Mesenchymal stem cell (in vitro differentiated cells and primary cell): ENCODE data around the gene KSR1.

ENCODE experiments used
- DNase-seq: peaks from one replicate; pipeline ENCODE4 v3.0.0-alpha.2; 2013
- H2AFZ ChIP-seq: one replicate; pipeline ENCODE4 v1.6.1; 2013; ENCODE audit warnings: low read depth, mild to moderate bottlenecking, control low read depth, inconsistent platforms, low read length, moderate library complexity
- H2AK5ac ChIP-seq: 2 replicates; pipeline ENCODE4 v1.6.1; 2013; ENCODE audit warnings: low read length, moderate library complexity, mild to moderate bottlenecking, inconsistent platforms; ENCODE audit not compliant: severe bottlenecking
- H2BK120ac ChIP-seq: one replicate; pipeline ENCODE4 v1.6.1; 2013; ENCODE audit warnings: low read depth, mild to moderate bottlenecking, inconsistent platforms, low read length, moderate library complexity
- H2BK12ac ChIP-seq, 2 experiments: one replicate each; pipeline ENCODE4 v1.6.1; 2013; ENCODE audit warnings: inconsistent platforms in 2 of 2, low read length in 2 of 2, mild to moderate bottlenecking in 2 of 2, moderate library complexity in 2 of 2, control low read depth in 1 of 2
- H2BK15ac ChIP-seq: one replicate; pipeline ENCODE4 v1.6.1; 2013; ENCODE audit warnings: mild to moderate bottlenecking, low read depth, inconsistent platforms; ENCODE audit not compliant: poor library complexity, severe bottlenecking
- H2BK5ac ChIP-seq: 2 replicates; pipeline ENCODE4 v1.6.1; 2013; ENCODE audit warnings: low read depth, mild to moderate bottlenecking, low read length, control low read depth, inconsistent platforms; ENCODE audit not compliant: poor library complexity, severe bottlenecking
- H3K14ac ChIP-seq, 2 experiments: one replicate each; pipeline ENCODE4 v1.6.1; 2013; ENCODE audit warnings: inconsistent platforms in 2 of 2, low read length in 2 of 2, control low read depth in 1 of 2, mild to moderate bottlenecking in 1 of 2, moderate library complexity in 1 of 2
- H3K18ac ChIP-seq, 2 experiments: one replicate each; pipeline ENCODE4 v1.6.1; 2013; ENCODE audit warnings: inconsistent platforms in 2 of 2, low read length in 2 of 2, control low read depth in 1 of 2, low read depth in 1 of 2, mild to moderate bottlenecking in 1 of 2
- H3K23ac ChIP-seq, 2 experiments: one replicate each; pipeline ENCODE4 v1.6.1; 2013; ENCODE audit warnings: inconsistent platforms in 2 of 2, low read length in 2 of 2, mild to moderate bottlenecking in 2 of 2, moderate library complexity in 2 of 2, control low read depth in 1 of 2
- H3K27ac ChIP-seq: 2 replicates; pipeline ENCODE4 v1.5.1; 2013; ENCODE audit warnings: mild to moderate bottlenecking, moderate library complexity, low read length, control low read depth, inconsistent platforms; ENCODE audit not compliant: poor library complexity, severe bottlenecking
- H3K27me3 ChIP-seq, 2 experiments: 2 replicates each; pipeline versions ENCODE4 v1.6.1 to v1.7.0; 2013; ENCODE audit warnings: low read length in 2 of 2, mild to moderate bottlenecking in 2 of 2, moderate library complexity in 2 of 2, control low read depth in 1 of 2, inconsistent platforms in 1 of 2; ENCODE audit not compliant: control insufficient read depth in 1 of 2, insufficient read depth in 1 of 2
- H3K36me3 ChIP-seq, 2 experiments: 2 replicates each; pipeline versions ENCODE4 v1.6.1 to v1.7.0; 2013; ENCODE audit warnings: low read length in 2 of 2, control low read depth in 1 of 2, inconsistent platforms in 1 of 2, low read depth in 1 of 2, mild to moderate bottlenecking in 1 of 2; ENCODE audit not compliant: insufficient read depth in 2 of 2, control insufficient read depth in 1 of 2
- H3K4ac ChIP-seq, 2 experiments: one replicate each; pipeline ENCODE4 v1.6.1; 2013; ENCODE audit warnings: inconsistent platforms in 2 of 2, low read length in 2 of 2, mild to moderate bottlenecking in 2 of 2, moderate library complexity in 2 of 2, control low read depth in 1 of 2, low read depth in 1 of 2
- H3K4me1 ChIP-seq: 2 replicates; pipeline ENCODE4 v1.6.1; 2013; ENCODE audit warnings: low read depth, low read length, control low read depth; ENCODE audit not compliant: control insufficient read depth, insufficient read depth
- H3K4me2 ChIP-seq: 2 replicates; pipeline ENCODE4 v1.6.1; 2013; ENCODE audit warnings: low read length, mild to moderate bottlenecking, inconsistent platforms; ENCODE audit not compliant: poor library complexity, severe bottlenecking
- H3K4me3 ChIP-seq, 2 experiments: 2 replicates each; pipeline versions ENCODE4 v1.5.1 to v1.7.0; 2013; ENCODE audit warnings: low read length in 2 of 2, mild to moderate bottlenecking in 2 of 2, control low read depth in 1 of 2, low read depth in 1 of 2; ENCODE audit not compliant: insufficient read depth in 1 of 2
- H3K79me1 ChIP-seq: replicated peaks from 2 replicates; pipeline ENCODE4 v1.6.1; 2013; ENCODE audit warnings: mild to moderate bottlenecking, control low read depth, low read length, inconsistent platforms; ENCODE audit not compliant: poor library complexity, severe bottlenecking
- H3K9ac ChIP-seq: 2 replicates; pipeline ENCODE4 v1.7.0; 2013; ENCODE audit warnings: mild to moderate bottlenecking, low read length, moderate library complexity
- H3K9me3 ChIP-seq: 2 replicates; pipeline ENCODE4 v1.7.0; 2013; ENCODE audit warnings: mild to moderate bottlenecking, low read length; ENCODE audit not compliant: control insufficient read depth
- H4K8ac ChIP-seq: one replicate; pipeline ENCODE4 v1.6.1; 2013; ENCODE audit warnings: inconsistent platforms, mild to moderate bottlenecking, low read length, moderate library complexity
- H4K91ac ChIP-seq: one replicate; pipeline ENCODE4 v1.6.1; 2013; ENCODE audit warnings: mild to moderate bottlenecking, low read length, inconsistent platforms
- WGBS: methylation state at CpG from one replicate; pipeline ENCODE4 v1.1.7; 2013; ENCODE audit warnings: mixed read lengths; 5-methylcytosine and 5-hydroxymethylcytosine counted together

KSR1 gene

GRCh38 chr17:27575912-27576252 is 119.6 kb downstream of the KSR1 start:
- Histone ChIP-seq H3K4ac (peak overlapping the region in 1 of 2 experiments; percentile 1), H4K8ac (no peak overlapping the region), H2BK5ac (no peak overlapping the region), H2BK15ac (no peak overlapping the region), H2AK5ac (no peak overlapping the region), H4K91ac (no peak overlapping the region), H3K23ac (no peak overlapping the region), H3K27ac (no peak overlapping the region), H2BK120ac (peak overlapping the region; percentile 39), H3K79me1 (peaks cover 34% of the 10 kb centered on the region), H3K36me3 (no peaks in the 10 kb centered on the region), H3K4me1 (peaks cover 34% of the 10 kb centered on the region), H3K9me3 (no peaks in the 10 kb centered on the region), H3K14ac (no peak overlapping the region), H3K27me3 (no peaks in the 10 kb centered on the region), H2AFZ (no peak overlapping the region), H3K4me2 (no peak overlapping the region), H2BK12ac (peak overlapping the region in 1 of 2 experiments; percentile 10), H3K9ac (no peak overlapping the region), H3K18ac (peak overlapping the region in 1 of 2 experiments; percentile 48), H3K4me3 (no peak overlapping the region)
- peak; percentile 5 for DNase-seq
- WGBS = 97% methylated on average over 1 of the region's 2 CpGs

GRCh38 chr17:27576477-27577083 is 120.3 kb downstream of the KSR1 start:
- Histone ChIP-seq H2BK15ac (no peak overlapping the region), H2BK12ac (peak overlapping the region in 1 of 2 experiments; percentile 47), H3K4me2 (no peak overlapping the region), H4K91ac (no peak overlapping the region), H3K4me1 (peaks cover 30% of the 10 kb centered on the region), H3K27me3 (no peaks in the 10 kb centered on the region), H2AFZ (no peak overlapping the region), H3K14ac (no peak overlapping the region), H3K9me3 (no peaks in the 10 kb centered on the region), H4K8ac (no peak overlapping the region), H2AK5ac (no peak overlapping the region), H3K36me3 (no peaks in the 10 kb centered on the region), H3K4me3 (no peak overlapping the region), H3K4ac (no peak overlapping the region), H3K27ac (peak overlapping the region; percentile 30), H3K79me1 (peaks cover 30% of the 10 kb centered on the region), H3K18ac (peak overlapping the region in 1 of 2 experiments; percentile 24), H3K23ac (no peak overlapping the region), H3K9ac (peak overlapping the region; percentile 46), H2BK120ac (no peak overlapping the region), H2BK5ac (no peak overlapping the region)
- DNase-seq = peak; percentile 61
- WGBS = 19% methylated on average over 7 of the region's 8 CpGs

- Histone ChIP-seq H2AK5ac (peak overlapping the region; percentile 91), H3K9me3 (no peaks in the 10 kb centered on the region), H2AFZ (no peak overlapping the region), H2BK12ac (peak overlapping the region; percentile 7 to 97), H3K9ac (peak overlapping the region; percentile 46), H3K4ac (peak overlapping the region; percentile 26 to 93), H3K27me3 (no peaks in the 10 kb centered on the region), H3K14ac (peak overlapping the region in 1 of 2 experiments; percentile 88), H3K36me3 (no peaks in the 10 kb centered on the region), H3K23ac (peak overlapping the region in 1 of 2 experiments; percentile 46), H3K4me1 (peaks cover 29% of the 10 kb centered on the region), H3K4me2 (no peak overlapping the region), H3K4me3 (no peak overlapping the region), H3K27ac (peak overlapping the region; percentile 24), H3K18ac (peak overlapping the region; percentile 47 to 99), H2BK5ac (peak overlapping the region; percentile 50), H2BK15ac (peak overlapping the region; percentile 18), H4K91ac (peak overlapping the region; percentile 93), H3K79me1 (peaks cover 23% of the 10 kb centered on the region), H2BK120ac (peak overlapping the region; percentile 75), H4K8ac (peak overlapping the region; percentile 66)
- WGBS = 56% methylated on average over 19 of the region's 20 CpGs
- peak; percentile 74 for DNase-seq
These were observed 121.0 kb downstream of the KSR1 start for GRCh38 chr17:27577121-27577761.

GRCh38 chr17:27577884-27578717 is 121.9 kb downstream of the KSR1 start:
- Histone ChIP-seq H2BK120ac (peak overlapping the region; percentile 75), H4K8ac (peak overlapping the region; percentile 66), H3K4me2 (no peak overlapping the region), H3K14ac (no peak overlapping the region), H4K91ac (peak overlapping the region; percentile 93), H3K18ac (peak overlapping the region; percentile 47 to 99), H3K9ac (peak overlapping the region; percentile 46), H3K9me3 (no peaks in the 10 kb centered on the region), H3K4ac (peak overlapping the region; percentile 35 to 93), H3K36me3 (peaks cover 1 to 6% of the 10 kb centered on the region in 2 experiments), H3K27ac (peak overlapping the region; percentile 38), H2AK5ac (peak overlapping the region; percentile 91), H2BK5ac (peak overlapping the region; percentile 50), H2BK15ac (no peak overlapping the region), H3K79me1 (peaks cover 20% of the 10 kb centered on the region), H2BK12ac (peak overlapping the region; percentile 7 to 97), H3K27me3 (no peaks in the 10 kb centered on the region), H2AFZ (no peak overlapping the region), H3K23ac (peak overlapping the region in 1 of 2 experiments; percentile 16), H3K4me1 (peaks cover 26% of the 10 kb centered on the region), H3K4me3 (no peak overlapping the region)
- WGBS = 47% methylated on average over 9 of the region's 10 CpGs
- peak; percentile 89 for DNase-seq
